GM12865 (cell line): ENCODE measurements around the gene MED28.

Experiments used
- DNase-seq: peaks from one replicate; pipeline ENCODE4 v3.0.0; 2010; ENCODE audit warnings: low read depth
- H3K4me3 ChIP-seq: 2 replicates; pipeline ENCODE4 v1.5.1; 2011; ENCODE audit warnings: mild to moderate bottlenecking, low read depth, low read length, control low read depth
- CTCF ChIP-seq: IDR thresholded peaks from 2 replicates; pipeline ENCODE4 v1.5.1; 2011; ENCODE audit warnings: low read length, control low read depth, low read depth, inconsistent platforms; ENCODE audit not compliant: insufficient read depth; ENCODE audit errors: missing control alignments

MED28 gene

DNA sequence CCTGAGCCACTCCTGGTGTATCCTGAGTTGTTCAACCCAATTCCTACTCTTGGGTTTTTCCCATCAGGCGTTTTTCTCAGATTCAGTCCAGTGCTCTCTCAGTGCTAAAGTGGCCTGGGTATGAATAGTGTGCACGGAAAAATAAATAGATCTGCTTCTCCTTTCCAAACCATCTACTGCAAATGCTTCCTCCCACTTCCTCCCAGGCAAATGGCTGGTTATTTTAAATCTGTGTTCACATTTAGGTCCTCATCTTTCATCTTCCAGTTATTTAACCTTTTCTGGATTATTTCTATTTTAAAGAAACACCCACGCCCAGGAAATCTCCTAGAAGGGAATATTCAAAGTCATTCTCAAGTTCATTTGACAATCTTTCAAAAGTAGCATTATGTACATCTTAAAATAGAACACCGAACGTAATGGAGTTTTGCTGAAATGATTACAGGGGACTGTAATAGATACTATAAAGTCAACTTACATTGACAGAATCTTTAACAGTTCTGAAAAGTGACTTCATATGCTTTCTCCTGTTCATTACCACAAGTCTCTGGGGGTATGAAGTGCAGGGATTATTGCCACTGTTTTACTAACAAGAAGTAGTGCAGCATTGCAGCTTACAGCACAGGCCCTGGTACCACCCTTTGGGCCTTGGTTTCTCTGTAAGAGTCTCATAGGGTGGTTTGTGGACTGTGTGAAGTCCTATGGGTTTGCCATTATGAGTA, 66.3 kb downstream of the MED28 start:
- no peak for DNase-seq
- no peak overlapping the region for H3K4me3 ChIP-seq
- no peak for TF ChIP-seq CTCF

DNA sequence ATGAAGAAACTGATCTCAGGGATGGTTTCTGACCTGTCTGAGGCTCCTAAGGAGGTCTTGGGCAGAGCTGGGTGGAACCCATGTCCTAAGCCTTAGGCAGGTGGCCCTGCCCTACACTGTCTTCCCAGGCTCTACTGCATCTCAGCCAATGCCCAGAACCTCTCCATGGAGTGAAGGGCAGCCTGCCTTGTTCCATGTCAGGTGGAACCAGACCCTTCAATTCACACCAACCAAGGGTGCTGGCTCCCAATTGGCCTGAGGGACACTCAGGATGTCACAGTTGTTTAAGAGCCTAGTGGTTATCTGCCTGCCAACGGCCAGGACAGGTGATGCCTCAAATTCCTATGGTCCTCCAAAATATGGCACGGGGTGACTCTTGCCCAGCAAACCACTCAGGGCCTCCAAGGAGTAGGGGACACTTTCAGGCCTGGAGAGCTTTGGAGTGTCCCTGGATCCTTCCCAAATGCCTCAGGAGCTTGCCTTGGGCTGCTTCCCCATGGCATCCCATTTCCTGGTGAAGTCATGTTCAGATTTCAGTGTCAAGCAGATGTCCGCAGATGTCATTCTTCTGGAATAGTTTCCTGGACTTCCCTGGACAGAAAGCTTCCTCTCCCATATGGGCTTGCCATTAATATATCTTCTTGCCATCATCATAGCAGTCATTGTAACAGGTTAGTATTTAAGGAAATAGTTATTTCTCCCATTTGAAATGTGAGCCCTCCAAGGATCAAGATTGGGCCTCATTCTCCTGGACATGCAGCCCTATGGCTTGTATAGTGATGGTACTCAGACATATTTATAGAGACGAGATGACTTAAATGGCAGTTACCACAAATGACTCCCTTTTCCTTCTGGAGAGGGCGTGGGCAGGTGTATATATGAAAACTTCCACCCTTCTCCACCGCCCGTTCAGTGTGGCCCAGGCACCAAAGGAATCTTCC, 67.1 kb downstream of the MED28 start:
- no peak for TF ChIP-seq CTCF
- no peak for DNase-seq
- no peak overlapping the region for H3K4me3 ChIP-seq

DNA sequence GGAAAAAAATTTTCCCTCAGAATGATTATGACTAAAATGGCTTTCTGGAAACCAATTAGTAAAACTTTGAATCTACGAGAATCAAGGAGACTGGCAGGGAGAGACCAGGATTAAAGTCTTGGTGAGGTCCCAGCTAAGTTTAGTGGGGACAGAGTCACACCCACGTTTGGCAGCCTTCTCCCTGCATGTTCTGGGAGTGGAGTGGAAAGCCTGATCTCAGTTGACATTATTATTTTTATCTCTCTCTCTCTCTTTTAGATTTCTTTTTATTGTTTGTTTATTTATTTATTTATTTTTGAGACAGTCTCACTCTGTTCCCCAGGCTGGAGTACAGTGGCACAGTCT, 67.8 kb downstream of the MED28 start:
- TF ChIP-seq CTCF = no peak
- no peak overlapping the region for H3K4me3 ChIP-seq
- DNase-seq = no peak
